ENCODE results near the gene DICER1. TPM values are rescaled to one million over a fixed set of nuclear protein-coding genes. Genes with fewer than 3 reads are reported as not detected.

The DICER1 gene
- total RNA-seq, 1 donor from 2014 or later, result 103 TPM

- no peak overlapping the region for H3K4me3 Mint-ChIP-seq (ENCODE audit: unreplicated experiment)
- no peak for FAIRE-seq
- no peak for DNase-seq (ENCODE audit: low read depth)
- Histone ChIP-seq H3K4me1 (ENCODE audit: insufficient read depth, low read length) (no peaks in the 10 kb centered on the region), H3K4me3 (ENCODE audit: insufficient read depth, low read depth, low read length) (no peak overlapping the region), H3K9me3 (ENCODE audit: insufficient read depth, low read depth, low read length) (no peaks in the 10 kb centered on the region), H3K4me2 (ENCODE audit: low read length) (no peak overlapping the region), H3K27ac (ENCODE audit: low read depth, low read length) (no peak overlapping the region), H3K27me3 (ENCODE audit: insufficient read depth, low read length) (peaks cover 15% of the 10 kb centered on the region), H2AFZ (ENCODE audit: low read depth, low read length) (no peak overlapping the region), H4K20me1 (ENCODE audit: insufficient read depth, low read length) (no peaks in the 10 kb centered on the region), H3K79me2 (ENCODE audit: insufficient read depth, low read length) (no peaks in the 10 kb centered on the region), H3K9ac (ENCODE audit: low read length) (no peak overlapping the region), H3K36me3 (ENCODE audit: insufficient read depth, low read length) (no peaks in the 10 kb centered on the region)
- H3K27me3 Mint-ChIP-seq (ENCODE audit: low read depth, unreplicated experiment), result peaks cover 18% of the 10 kb centered on the region
- no peaks in the 10 kb centered on the region for H3K9me3 Mint-ChIP-seq (ENCODE audit: unreplicated experiment)
- no peak overlapping the region for H3K27ac Mint-ChIP-seq (ENCODE audit: unreplicated experiment)
- TF ChIP-seq, protein P1, sequence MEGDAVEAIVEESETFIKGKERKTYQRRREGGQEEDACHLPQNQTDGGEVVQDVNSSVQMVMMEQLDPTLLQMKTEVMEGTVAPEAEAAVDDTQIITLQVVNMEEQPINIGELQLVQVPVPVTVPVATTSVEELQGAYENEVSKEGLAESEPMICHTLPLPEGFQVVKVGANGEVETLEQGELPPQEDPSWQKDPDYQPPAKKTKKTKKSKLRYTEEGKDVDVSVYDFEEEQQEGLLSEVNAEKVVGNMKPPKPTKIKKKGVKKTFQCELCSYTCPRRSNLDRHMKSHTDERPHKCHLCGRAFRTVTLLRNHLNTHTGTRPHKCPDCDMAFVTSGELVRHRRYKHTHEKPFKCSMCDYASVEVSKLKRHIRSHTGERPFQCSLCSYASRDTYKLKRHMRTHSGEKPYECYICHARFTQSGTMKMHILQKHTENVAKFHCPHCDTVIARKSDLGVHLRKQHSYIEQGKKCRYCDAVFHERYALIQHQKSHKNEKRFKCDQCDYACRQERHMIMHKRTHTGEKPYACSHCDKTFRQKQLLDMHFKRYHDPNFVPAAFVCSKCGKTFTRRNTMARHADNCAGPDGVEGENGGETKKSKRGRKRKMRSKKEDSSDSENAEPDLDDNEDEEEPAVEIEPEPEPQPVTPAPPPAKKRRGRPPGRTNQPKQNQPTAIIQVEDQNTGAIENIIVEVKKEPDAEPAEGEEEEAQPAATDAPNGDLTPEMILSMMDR (IDR thresholded peaks at IDR 0.05; ENCODE audit: insufficient read depth, low read depth, low read length), result no peak
- TF ChIP-seq EZH2 (IDR thresholded peaks at IDR 0.05; ENCODE audit: insufficient read depth, low read length), result no peak
- no peaks in the 10 kb centered on the region for H3K4me1 Mint-ChIP-seq (ENCODE audit: low read depth, unreplicated experiment)
- peaks cover 3% of the 10 kb centered on the region for H3K36me3 Mint-ChIP-seq (ENCODE audit: low read depth, unreplicated experiment)
Observed at GRCh38 chr14:95069547-95069946, 87.8 kb downstream of the DICER1 start.

- TF ChIP-seq, protein P1 (IDR thresholded peaks at IDR 0.05; ENCODE audit: insufficient read depth, low read depth, low read length), result no peak
- TF ChIP-seq EZH2 (IDR thresholded peaks at IDR 0.05; ENCODE audit: insufficient read depth, low read length), result no peak
- Histone ChIP-seq H3K9me3 (ENCODE audit: insufficient read depth, low read depth, low read length) (no peaks in the 10 kb centered on the region), H4K20me1 (ENCODE audit: insufficient read depth, low read length) (no peaks in the 10 kb centered on the region), H3K9ac (ENCODE audit: low read length) (no peak overlapping the region), H3K4me2 (ENCODE audit: low read length) (no peak overlapping the region), H3K36me3 (ENCODE audit: insufficient read depth, low read length) (no peaks in the 10 kb centered on the region), H3K27ac (ENCODE audit: low read depth, low read length) (no peak overlapping the region), H3K79me2 (ENCODE audit: insufficient read depth, low read length) (no peaks in the 10 kb centered on the region), H3K4me3 (ENCODE audit: insufficient read depth, low read depth, low read length) (no peak overlapping the region), H2AFZ (ENCODE audit: low read depth, low read length) (no peak overlapping the region), H3K27me3 (ENCODE audit: insufficient read depth, low read length) (peaks cover 15% of the 10 kb centered on the region), H3K4me1 (ENCODE audit: insufficient read depth, low read length) (no peaks in the 10 kb centered on the region)
- Mint-ChIP-seq H3K27ac (ENCODE audit: unreplicated experiment) (no peak overlapping the region), H3K36me3 (ENCODE audit: low read depth, unreplicated experiment) (peaks cover 3% of the 10 kb centered on the region), H3K4me1 (ENCODE audit: low read depth, unreplicated experiment) (no peaks in the 10 kb centered on the region), H3K9me3 (ENCODE audit: unreplicated experiment) (no peaks in the 10 kb centered on the region), H3K4me3 (ENCODE audit: unreplicated experiment) (no peak overlapping the region), H3K27me3 (ENCODE audit: low read depth, unreplicated experiment) (peaks cover 19% of the 10 kb centered on the region)
- FAIRE-seq (no peak), DNase-seq (ENCODE audit: low read depth) (no peak)
Observed at GRCh38 chr14:95069018-95069417, 88.3 kb downstream of the DICER1 start.

DNA sequence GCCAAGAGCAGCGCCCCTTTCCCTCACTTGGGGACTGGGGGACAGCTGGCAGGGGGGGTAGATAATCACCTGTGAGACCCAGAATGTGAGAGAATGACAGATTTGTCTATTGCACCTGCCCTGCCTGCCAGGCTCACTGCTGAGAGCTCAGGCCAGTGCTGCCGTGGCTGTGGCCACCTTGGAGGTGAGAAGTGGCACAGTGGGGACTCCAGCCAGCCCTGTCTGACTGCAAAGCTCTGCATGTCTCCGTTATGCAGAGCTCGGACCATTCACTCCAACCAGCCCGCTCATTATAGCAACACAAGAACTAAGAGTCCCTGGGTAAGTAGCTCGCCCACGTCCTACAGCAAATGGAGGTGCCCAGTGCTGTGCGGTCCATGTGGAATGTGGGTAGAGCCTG, 88.8 kb downstream of the DICER1 start:
- H3K27ac Mint-ChIP-seq (ENCODE audit: unreplicated experiment), result no peak overlapping the region
- H3K4me3 Mint-ChIP-seq (ENCODE audit: unreplicated experiment), result no peak overlapping the region
- H3K9me3 Mint-ChIP-seq (ENCODE audit: unreplicated experiment), result no peaks in the 10 kb centered on the region
- no peaks in the 10 kb centered on the region for H3K4me1 ChIP-seq (ENCODE audit: insufficient read depth, low read length)
- DNase-seq (ENCODE audit: low read depth) (no peak), FAIRE-seq (no peak)
- no peaks in the 10 kb centered on the region for H4K20me1 ChIP-seq (ENCODE audit: insufficient read depth, low read length)
- H3K27me3 Mint-ChIP-seq (ENCODE audit: low read depth, unreplicated experiment), result peaks cover 18% of the 10 kb centered on the region
- no peaks in the 10 kb centered on the region for H3K79me2 ChIP-seq (ENCODE audit: insufficient read depth, low read length)
- no peak overlapping the region for H3K9ac ChIP-seq (ENCODE audit: low read length)
- peaks cover 3% of the 10 kb centered on the region for H3K36me3 Mint-ChIP-seq (ENCODE audit: low read depth, unreplicated experiment)
- H3K36me3 ChIP-seq (ENCODE audit: insufficient read depth, low read length), result no peaks in the 10 kb centered on the region
- no peak overlapping the region for H3K4me3 ChIP-seq (ENCODE audit: insufficient read depth, low read depth, low read length)
- peaks cover 15% of the 10 kb centered on the region for H3K27me3 ChIP-seq (ENCODE audit: insufficient read depth, low read length)
- H2AFZ ChIP-seq (ENCODE audit: low read depth, low read length), result no peak overlapping the region
- no peaks in the 10 kb centered on the region for H3K9me3 ChIP-seq (ENCODE audit: insufficient read depth, low read depth, low read length)
- H3K4me1 Mint-ChIP-seq (ENCODE audit: low read depth, unreplicated experiment), result no peaks in the 10 kb centered on the region
- TF ChIP-seq, protein P1 (IDR thresholded peaks at IDR 0.05; ENCODE audit: insufficient read depth, low read depth, low read length), result no peak
- no peak for TF ChIP-seq EZH2 (IDR thresholded peaks at IDR 0.05; ENCODE audit: insufficient read depth, low read length)
- no peak overlapping the region for H3K27ac ChIP-seq (ENCODE audit: low read depth, low read length)
- H3K4me2 ChIP-seq (ENCODE audit: low read length), result no peak overlapping the region

All from astrocyte (in vitro differentiated cells and primary cell).